NCI-H128 (cell line): ENCODE results near the gene RAB8B.

ENCODE experiments used
- DNase-seq: peaks from one replicate; lab custom pipeline; 2025; ENCODE audit not compliant: unreplicated experiment; lab: John Stamatoyannopoulos, UW

RAB8B gene

DNA sequence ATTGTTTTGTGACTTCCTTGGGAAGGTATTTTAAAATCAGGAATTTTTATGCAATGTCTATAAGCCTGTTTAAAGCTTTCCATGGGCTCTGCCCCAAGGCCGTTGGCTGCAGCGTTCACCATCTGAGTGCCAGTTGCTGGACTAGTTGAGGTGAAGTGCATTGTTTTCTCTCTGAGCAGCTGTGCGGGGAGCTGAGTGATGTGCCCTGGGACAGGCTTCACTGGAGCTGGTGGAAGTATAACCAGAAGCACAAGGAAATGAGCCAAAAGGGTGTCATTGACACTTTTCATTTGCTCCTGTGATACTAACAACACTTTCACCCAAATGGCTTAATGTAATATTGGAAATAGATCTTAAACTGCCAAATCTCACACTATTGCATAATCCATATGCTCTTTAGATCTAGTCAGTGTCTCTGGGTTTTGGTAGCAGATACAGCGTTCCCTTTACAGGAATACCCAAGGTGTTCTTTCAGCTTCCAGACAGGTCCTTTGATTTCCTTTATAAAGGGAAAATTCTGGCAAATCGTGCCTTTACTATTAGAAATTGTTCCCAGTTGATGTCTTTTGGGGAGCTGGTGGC, 117.2 kb downstream of the RAB8B start:
- no peak for DNase-seq

DNA sequence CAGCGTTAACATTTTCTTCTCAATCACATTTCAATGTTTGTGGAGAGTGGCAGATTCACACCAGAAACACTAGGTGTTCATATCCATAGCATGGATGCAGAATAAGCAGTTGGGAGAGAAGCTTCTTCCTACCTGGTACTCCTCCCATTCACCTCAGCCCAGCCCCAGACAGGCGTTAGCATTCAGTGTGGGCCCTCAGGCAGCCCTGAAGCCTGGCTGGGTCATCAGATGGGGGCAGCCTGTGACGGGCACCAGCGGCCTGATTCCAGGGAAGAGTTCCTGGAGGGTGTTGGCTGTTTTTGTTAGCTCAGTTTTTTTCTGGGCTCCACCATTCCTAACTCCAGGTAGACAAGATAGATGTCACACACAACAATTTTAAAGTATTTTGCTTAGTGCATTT, 119.1 kb downstream of the RAB8B start:
- DNase-seq, result no peak

DNA sequence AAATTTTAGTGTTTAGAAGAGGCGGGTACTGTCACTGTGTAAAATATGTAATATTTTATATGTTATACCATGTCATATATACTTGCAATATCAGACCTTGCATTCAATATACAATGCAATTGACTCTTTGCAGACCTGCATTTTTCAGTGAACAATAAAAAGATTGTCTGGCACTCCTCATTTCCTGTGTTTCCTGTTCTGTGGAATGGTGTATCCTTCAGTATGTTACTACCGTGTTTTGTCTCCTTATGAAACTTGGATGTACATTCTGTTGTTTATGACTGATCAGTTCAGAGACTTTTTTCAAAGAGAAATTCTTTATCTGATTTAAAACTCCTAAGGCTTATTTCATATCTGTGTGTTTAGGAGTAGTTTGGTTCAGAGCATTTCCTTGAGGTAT, 119.5 kb downstream of the RAB8B start:
- DNase-seq, result no peak

DNA sequence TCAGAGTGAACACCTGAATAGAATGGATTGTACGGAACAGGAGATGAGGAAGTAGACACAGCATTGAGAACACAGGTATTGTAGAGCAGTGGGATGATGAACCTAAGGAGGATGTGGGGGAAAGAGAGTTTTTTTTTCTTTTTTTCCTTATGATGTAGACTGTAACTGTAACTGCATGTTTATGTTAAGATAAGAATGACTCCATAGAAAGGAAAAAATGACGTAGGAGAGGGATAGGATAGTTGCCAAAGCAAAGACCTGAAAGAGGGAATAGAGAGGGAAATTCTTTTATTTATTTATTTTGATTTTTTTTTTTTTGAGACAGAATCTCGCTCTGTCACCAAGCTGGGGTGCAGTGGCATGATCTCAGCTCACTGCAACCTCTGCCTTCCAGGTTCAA, 121.2 kb downstream of the RAB8B start:
- DNase-seq, result no peak

GRCh38 chr15:63312286-63312685, 122.9 kb downstream of the RAB8B start:
- no peak for DNase-seq

- DNase-seq, result no peak
Measured at GRCh38 chr15:63313825-63314224, 124.4 kb downstream of the RAB8B start.

DNA sequence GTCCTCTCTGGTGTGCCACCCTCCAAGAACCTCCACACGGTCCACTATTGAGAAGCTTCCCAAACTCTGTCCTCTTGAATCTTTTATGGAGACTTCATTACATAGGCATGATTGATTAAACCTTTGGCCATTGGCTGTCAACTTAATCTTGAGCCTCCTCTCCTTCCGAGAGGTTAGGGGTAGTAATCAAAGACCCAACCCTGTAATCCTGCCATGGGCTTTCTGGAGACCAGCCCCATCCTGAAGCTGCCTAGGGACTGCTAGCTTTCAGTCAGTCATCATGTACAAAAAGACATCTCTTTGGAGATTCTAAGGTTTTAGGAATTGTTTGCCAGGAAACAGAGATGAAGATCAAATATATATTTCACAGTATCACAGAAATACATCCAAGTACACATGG, 125.0 kb downstream of the RAB8B start:
- DNase-seq, result no peak
